Stomach (tissue), 4 donors: ENCODE results near the gene SDHC.

Source experiments
- EP300 ChIP-seq: sonication (generic); formaldehyde crosslinking; IDR thresholded peaks from one replicate; pipeline ENCODE4 v1.6.1; 2017; ENCODE audit warnings: antibody characterized with exemption
- TF ChIP-seq, protein P1 (sequence below), 7 experiments: fragments of 450-650 bp in 4 of 7; fragments of 200-600 bp in 3 of 7; sonication (generic) in 3 of 7; IDR thresholded peaks; one replicate each; pipeline ENCODE4 v1.5.1; 2016 to 2019; ENCODE audit warnings: antibody characterized with exemption in 7 of 7, control low read depth in 2 of 7, mild to moderate bottlenecking in 1 of 7

DNA sequence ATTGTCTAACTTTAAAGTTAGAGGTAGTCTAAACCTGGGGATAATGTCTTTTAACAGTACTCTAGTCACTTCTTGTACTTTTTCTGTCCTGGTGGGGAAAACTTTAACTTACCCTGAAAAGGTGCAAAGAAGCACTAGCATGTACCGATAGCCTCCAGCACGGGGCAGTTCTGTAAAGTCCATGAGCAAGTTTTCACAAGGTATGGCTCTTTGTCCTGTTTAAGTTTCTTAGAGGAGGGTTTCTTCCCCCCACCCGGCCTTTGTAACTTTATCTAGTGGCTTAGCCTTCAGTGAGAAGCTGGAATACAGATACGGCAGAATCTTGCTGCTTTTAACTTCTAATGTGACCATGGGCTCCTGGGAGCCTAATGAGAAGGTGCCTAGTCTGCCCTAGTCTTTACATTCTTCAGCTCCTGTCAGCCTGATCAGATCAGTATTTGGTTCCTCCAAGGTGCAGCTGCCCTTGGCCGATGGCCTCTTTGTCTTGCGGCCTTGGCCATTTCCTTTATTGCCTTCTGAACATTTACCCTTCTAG lies 93.3 kb downstream of the SDHC start:
- TF ChIP-seq, protein P1, sequence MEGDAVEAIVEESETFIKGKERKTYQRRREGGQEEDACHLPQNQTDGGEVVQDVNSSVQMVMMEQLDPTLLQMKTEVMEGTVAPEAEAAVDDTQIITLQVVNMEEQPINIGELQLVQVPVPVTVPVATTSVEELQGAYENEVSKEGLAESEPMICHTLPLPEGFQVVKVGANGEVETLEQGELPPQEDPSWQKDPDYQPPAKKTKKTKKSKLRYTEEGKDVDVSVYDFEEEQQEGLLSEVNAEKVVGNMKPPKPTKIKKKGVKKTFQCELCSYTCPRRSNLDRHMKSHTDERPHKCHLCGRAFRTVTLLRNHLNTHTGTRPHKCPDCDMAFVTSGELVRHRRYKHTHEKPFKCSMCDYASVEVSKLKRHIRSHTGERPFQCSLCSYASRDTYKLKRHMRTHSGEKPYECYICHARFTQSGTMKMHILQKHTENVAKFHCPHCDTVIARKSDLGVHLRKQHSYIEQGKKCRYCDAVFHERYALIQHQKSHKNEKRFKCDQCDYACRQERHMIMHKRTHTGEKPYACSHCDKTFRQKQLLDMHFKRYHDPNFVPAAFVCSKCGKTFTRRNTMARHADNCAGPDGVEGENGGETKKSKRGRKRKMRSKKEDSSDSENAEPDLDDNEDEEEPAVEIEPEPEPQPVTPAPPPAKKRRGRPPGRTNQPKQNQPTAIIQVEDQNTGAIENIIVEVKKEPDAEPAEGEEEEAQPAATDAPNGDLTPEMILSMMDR (IDR thresholded peaks at IDR 0.05) = no peak
- TF ChIP-seq EP300 = no peak
